ENCODE measurements around the gene HACD1. TPM values are rescaled to one million over a fixed set of nuclear protein-coding genes. Genes with fewer than 3 reads are reported as not detected.

HACD1 gene
- total RNA-seq, 2 donors from 2014 or later = 101 to 143 TPM

GRCh38 chr10:17576768-17577167 lies 40.4 kb downstream of the HACD1 start:
- H3K27ac ChIP-seq = no peak overlapping the region
- no peaks in the 10 kb centered on the region for H3K4me1 ChIP-seq
- DNase-seq (ENCODE audit: low spot score) = no peak
- no peak for TF ChIP-seq CTCF (IDR thresholded peaks at IDR 0.05)
- H3K36me3 ChIP-seq = no peaks in the 10 kb centered on the region
- no peaks in the 10 kb centered on the region for H3K9me3 ChIP-seq
- H3K27me3 ChIP-seq = no peaks in the 10 kb centered on the region
- H3K4me3 ChIP-seq = no peak overlapping the region

GRCh38 chr10:17564911-17565310 lies 52.3 kb downstream of the HACD1 start:
- H3K27ac ChIP-seq = no peak overlapping the region

GRCh38 chr10:17563452-17563851 lies 53.7 kb downstream of the HACD1 start:
- Histone ChIP-seq H3K36me3 (no peaks in the 10 kb centered on the region), H3K9me3 (no peaks in the 10 kb centered on the region), H3K4me1 (no peaks in the 10 kb centered on the region), H3K27me3 (no peaks in the 10 kb centered on the region), H3K27ac (no peak overlapping the region), H3K4me3 (no peak overlapping the region)
- DNase-seq (ENCODE audit: low spot score) = no peak
- TF ChIP-seq CTCF (IDR thresholded peaks at IDR 0.05) = no peak

More at GRCh38 chr10:17564911-17565310, 52.3 kb downstream of the HACD1 start:
- Histone ChIP-seq H3K4me3 (no peak overlapping the region), H3K36me3 (no peaks in the 10 kb centered on the region), H3K4me1 (no peaks in the 10 kb centered on the region), H3K27me3 (no peaks in the 10 kb centered on the region), H3K9me3 (no peaks in the 10 kb centered on the region)
- no peak for TF ChIP-seq CTCF (IDR thresholded peaks at IDR 0.05)
- DNase-seq (ENCODE audit: low spot score) = no peak

- H3K4me1 ChIP-seq = no peaks in the 10 kb centered on the region
- no peaks in the 10 kb centered on the region for H3K9me3 ChIP-seq
- DNase-seq (ENCODE audit: low spot score) = no peak
- no peak overlapping the region for H3K27ac ChIP-seq
- no peaks in the 10 kb centered on the region for H3K36me3 ChIP-seq
- no peak overlapping the region for H3K4me3 ChIP-seq
- no peaks in the 10 kb centered on the region for H3K27me3 ChIP-seq
- no peak for TF ChIP-seq CTCF (IDR thresholded peaks at IDR 0.05)
Measured at GRCh38 chr10:17562614-17563013, 54.6 kb downstream of the HACD1 start.

GRCh38 chr10:17561111-17561510 lies 56.1 kb downstream of the HACD1 start:
- no peak for TF ChIP-seq CTCF (IDR thresholded peaks at IDR 0.05)
- Histone ChIP-seq H3K4me1 (no peaks in the 10 kb centered on the region), H3K27ac (no peak overlapping the region), H3K27me3 (no peaks in the 10 kb centered on the region), H3K9me3 (no peaks in the 10 kb centered on the region), H3K36me3 (no peaks in the 10 kb centered on the region), H3K4me3 (no peak overlapping the region)
- DNase-seq (ENCODE audit: low spot score) = no peak

- Histone ChIP-seq H3K4me1 (no peaks in the 10 kb centered on the region), H3K27me3 (no peaks in the 10 kb centered on the region), H3K36me3 (no peaks in the 10 kb centered on the region), H3K4me3 (no peak overlapping the region), H3K27ac (no peak overlapping the region), H3K9me3 (no peaks in the 10 kb centered on the region)
- no peak for DNase-seq (ENCODE audit: low spot score)
- no peak for TF ChIP-seq CTCF (IDR thresholded peaks at IDR 0.05)
Measured at GRCh38 chr10:17557459-17557858, 59.7 kb downstream of the HACD1 start.

Measured in right atrium auricular region (tissue), 2 donors.